GM19463 (cell line): ENCODE results near the gene RGL3.
"Not testable (repeated sequence)": the region's sequence is repeated elsewhere in the genome, so short reads cannot be mapped to it uniquely, and the experiment has no call there.

Experiments
- ATAC-seq: cut with Tn5 transposase; IDR thresholded peaks from one replicate; pipeline ENCODE4 v1.9.1; 2021; ENCODE audit warnings: mild to moderate bottlenecking, moderate library complexity; ENCODE audit not compliant: unreplicated experiment

RGL3 gene, protein sequence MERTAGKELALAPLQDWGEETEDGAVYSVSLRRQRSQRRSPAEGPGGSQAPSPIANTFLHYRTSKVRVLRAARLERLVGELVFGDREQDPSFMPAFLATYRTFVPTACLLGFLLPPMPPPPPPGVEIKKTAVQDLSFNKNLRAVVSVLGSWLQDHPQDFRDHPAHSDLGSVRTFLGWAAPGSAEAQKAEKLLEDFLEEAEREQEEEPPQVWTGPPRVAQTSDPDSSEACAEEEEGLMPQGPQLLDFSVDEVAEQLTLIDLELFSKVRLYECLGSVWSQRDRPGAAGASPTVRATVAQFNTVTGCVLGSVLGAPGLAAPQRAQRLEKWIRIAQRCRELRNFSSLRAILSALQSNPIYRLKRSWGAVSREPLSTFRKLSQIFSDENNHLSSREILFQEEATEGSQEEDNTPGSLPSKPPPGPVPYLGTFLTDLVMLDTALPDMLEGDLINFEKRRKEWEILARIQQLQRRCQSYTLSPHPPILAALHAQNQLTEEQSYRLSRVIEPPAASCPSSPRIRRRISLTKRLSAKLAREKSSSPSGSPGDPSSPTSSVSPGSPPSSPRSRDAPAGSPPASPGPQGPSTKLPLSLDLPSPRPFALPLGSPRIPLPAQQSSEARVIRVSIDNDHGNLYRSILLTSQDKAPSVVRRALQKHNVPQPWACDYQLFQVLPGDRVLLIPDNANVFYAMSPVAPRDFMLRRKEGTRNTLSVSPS

GRCh38 chr19:11418549-11419506 lies at the start of gene RGL3:
Gene RGL3 (minus strand): TSS chr19:11419314. CDS start chr19:11419278, 36 bp downstream.
- no peak for ATAC-seq

DNA sequence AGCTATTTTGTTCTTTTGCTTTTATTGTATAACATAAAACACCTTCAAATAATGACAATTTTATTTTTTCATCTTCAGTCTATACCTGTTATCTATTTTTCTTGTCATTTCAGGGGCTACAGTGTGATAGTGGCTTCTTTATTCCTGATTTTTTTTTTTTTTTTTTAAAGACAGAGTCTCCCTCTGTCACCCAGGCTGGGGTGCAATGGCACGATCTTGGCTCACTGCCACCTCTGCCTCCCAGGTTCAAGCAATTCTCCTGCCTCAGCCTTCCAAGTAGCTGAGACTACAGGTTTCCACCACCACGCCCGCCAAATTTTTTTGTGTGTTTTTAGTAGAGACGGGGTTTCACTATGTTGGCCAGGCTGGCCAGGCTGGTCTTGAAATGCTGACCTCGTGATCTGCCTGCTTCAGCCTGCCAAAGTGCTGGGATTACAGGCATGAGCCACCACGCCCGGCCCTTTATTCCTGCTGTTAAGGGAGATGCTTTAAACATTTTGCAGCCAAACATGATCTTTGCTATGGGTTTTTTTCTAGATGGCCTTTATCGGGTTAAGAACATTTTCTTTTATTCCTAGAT lies 49.2 kb upstream of the RGL3 start:
- ATAC-seq = not testable (repeated sequence)

GRCh38 chr19:11465600-11465999 lies 46.5 kb upstream of the RGL3 start:
- ATAC-seq = no peak

DNA sequence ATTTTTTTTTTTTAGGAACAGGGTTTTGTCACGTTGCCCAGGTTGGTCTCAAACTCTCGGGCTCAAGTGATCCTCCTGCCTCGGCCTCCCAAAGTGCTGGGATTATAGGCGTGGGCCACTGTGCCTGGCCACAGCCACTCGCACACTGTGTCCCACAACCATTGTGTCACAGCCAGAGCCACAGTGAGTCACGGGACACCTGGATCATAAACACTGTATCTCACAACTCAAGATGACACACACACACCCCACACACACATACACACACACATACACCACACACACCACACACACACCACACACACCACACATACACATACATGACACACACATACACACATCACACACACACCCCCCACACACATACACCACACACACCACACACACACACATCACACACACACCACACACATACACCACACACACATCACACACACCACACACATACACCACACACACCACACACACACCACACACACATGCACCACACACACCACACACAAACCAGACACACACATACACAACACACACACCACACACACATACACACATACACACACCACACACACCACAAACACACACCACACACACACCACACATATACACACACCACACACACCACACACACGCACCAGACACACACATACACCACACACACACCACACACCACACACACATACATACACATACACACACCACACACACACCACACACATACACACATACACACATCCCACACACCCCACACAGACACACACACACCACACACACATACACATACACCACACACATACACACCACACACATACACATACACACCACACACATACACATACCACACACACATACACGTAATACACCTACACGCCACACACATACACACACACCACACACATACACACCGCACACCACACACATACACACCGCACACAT lies 45.5 kb upstream of the RGL3 start:
- ATAC-seq = no peak

DNA sequence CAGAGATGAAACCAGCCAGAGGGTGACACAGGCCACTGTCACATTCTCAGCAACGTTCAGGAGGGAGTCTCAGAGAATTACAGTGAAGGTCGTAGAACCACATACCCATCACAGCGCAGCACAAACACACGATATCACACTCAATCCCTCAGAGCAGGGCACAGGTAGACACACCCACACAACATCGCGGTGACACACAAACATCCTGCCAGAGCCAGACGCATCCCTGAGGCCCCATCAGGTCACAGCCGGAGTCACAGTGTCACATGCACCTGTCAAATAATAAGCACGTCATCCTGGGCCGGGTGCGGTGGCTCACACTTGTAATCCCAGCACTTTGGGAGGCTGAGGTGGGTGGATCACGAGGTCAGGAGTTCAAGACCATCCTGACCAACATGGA lies 44.3 kb upstream of the RGL3 start:
- ATAC-seq = no peak

DNA sequence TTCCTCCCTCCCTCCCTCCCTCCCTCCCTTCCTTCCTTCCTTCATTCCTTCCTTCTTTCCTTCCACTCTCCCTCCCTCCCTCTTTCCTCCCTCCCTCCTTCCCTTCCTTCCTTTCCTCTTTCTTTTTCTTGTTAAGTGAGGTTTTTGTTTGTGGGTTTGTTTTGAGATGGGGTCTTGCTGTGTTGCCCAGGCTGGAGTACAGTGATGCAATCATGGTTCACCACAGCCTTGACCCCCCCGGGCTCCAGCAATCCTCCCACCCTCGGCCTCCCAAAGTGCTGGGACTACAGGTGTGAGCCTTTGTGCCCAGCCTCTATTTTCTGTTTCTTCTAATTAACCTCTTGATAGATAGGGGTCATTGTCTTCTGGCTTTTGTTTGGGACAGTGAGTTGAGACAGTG lies 42.3 kb upstream of the RGL3 start:
- ATAC-seq = no peak

GRCh38 chr19:11460207-11460606 lies 41.1 kb upstream of the RGL3 start:
- ATAC-seq = no peak

GRCh38 chr19:11458912-11459311 lies 39.8 kb upstream of the RGL3 start:
- ATAC-seq = not testable (repeated sequence)

DNA sequence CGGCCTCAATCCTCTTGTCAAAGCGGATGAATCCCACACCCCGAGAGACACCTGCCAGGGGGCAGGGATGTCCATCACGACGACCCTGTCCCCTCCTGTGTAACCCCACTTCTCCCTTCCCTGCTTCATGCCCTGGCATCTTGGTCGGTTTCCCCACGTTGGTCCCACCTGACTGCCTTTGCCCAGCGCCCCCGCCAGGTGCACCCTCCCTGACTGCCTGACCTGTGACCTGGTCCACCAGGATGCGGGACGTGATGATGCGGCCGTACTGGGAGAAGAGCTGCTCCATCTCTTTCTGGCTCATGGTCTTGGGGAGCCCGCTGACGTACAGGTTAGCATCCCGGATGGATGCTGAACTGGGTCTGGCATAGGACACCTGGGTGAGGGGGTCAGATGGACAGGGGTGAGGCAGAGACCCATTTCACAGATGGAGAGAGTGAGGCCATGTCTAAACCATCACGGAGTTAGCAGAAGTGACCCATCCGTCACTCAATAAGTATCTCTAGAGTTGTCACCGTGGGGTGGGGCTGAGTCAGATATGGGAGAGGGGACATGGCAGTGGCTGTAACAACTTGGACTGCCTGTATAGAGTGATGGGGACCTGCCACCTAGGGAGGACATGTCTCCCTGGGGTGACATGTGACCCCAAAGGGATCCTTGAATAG lies 39.3 kb upstream of the RGL3 start:
- ATAC-seq = no peak

GRCh38 chr19:11457831-11458230 lies 38.7 kb upstream of the RGL3 start:
- no peak for ATAC-seq

- ATAC-seq = no peak
These were observed 38.0 kb upstream of the RGL3 start for GRCh38 chr19:11457115-11457514.

DNA sequence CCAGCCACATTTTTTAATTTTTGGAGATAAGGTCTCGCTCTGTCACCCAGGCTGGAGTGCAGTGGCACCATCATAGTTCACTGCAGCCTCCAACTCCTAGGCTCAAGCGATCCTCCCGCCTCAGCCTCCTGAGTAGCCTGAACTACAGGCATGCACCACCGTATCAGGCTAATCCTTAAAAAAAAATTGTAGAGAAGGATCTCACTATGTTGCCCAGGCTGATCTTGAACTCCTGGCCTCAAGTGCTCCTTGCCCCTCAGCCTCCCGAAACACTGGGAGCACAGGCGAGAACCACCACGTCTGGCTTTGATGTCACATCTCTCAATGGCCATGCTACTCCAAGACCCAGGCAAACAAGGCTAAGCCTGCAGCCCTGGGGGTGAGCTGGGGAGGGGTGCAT lies 37.5 kb upstream of the RGL3 start:
- ATAC-seq = no peak

DNA sequence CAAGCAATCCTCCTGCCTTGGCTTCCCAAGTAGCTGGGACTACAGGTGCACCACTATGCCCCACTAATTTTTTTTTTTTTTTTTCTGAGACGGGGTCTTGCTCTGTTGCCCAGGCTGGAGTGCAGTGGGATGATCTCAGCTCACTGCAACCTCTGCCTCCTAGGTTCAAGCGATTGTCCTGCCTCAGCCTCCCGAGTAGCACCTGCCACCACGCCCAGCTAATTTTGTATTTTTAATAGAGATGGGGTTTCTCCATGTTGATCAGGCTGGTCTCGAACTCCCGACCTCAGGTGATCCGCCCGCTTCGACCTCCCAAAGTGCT lies 36.1 kb upstream of the RGL3 start:
- ATAC-seq = not testable (repeated sequence)

GRCh38 chr19:11453468-11454341 lies 34.6 kb upstream of the RGL3 start:
- ATAC-seq = no peak

DNA sequence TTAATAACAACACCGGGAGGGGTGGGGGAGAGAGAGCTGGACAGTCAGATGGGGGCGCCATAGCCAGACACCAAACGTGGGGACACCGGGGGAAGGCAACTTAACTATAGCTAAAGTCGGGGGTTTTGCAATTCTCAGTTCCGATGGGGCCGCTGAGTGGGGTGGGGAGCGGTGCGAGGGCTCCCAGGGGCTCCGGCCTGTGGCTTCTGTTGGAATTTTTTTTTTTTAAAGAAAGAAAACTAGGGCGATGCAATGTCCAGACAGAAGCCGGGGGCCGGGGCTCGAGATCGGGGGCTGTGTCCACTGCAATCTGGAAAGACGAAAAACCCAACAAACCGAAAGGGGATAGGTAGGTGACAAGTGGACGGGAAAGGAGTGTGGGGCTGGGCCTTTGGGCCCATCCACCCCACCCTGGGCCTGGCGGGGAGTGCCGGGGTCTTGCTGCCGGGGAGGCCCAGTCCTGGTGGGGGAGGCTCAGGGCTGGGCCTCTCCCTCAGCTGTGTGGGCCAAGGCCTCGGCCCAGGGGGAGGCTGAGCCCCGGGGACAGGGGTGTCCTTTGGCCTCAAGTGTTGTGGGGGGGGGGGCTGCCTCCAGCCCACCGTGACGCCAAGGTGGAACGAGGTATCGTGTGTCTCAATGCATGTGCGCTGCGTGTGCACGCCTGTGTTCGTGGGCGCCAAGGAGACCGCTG lies 33.7 kb upstream of the RGL3 start:
- ATAC-seq = no peak

DNA sequence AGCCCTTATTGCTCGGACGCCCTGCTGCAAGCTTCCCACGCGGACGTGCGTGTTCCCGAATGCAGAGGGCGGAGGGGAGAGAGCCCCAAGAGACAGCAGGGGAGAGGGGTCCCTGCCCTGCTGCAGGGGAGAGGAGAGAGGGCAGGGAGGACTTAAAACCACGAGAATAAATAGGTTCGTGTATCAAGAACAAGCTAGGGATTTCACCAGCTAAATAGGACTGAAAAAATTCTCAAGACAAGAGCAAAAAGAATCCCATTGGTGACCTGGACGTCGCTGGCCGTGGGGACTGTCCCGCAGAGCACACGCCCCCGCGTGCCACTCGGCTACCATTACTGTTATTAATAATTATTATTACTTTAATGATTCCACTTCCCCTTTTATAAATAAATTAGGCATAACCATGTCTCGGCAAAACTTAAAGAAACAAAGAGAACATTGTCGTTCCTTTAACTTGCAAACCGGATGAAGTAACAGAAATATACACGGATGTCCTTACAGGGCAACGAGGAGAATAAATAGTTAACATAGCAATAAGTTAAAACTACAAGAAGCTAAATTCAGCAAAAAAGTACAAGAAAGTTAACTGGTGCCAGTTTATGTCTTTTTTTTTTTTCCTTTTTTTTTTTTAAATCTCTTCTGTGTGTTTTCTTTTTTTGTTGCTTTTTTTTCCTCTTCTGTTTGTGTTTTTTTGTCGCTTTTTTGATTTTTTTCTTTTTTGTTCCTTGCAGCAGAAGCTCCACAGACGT lies 32.9 kb upstream of the RGL3 start:
- ATAC-seq = no peak

- no peak for ATAC-seq
These were observed 32.3 kb upstream of the RGL3 start for GRCh38 chr19:11451327-11451870.
